K562 (cell line): Measurements from ENCODE around the gene ZBTB46. TPM values are rescaled to one million over a fixed set of nuclear protein-coding genes. Genes with fewer than 3 reads are reported as not detected.

Experiments
- CBX1 ChIP-seq: sonication (generic); IDR thresholded peaks from 2 replicates; pipeline ENCODE4 v1.6.1; 2016; ENCODE audit warnings: antibody characterized with exemption, low read depth, mild to moderate bottlenecking
- CTCFL ChIP-seq: IDR thresholded peaks from 2 replicates; pipeline ENCODE4 v1.6.1; 2011; ENCODE audit warnings: borderline replicate concordance, low read depth, mild to moderate bottlenecking, moderate library complexity, low read length; ENCODE audit not compliant: insufficient read depth, poor library complexity, severe bottlenecking
- EGR1 ChIP-seq: fragments of 450-650 bp; conservative IDR thresholded peaks from 2 replicates; pipeline ENCODE4 v1.6.1; 2017; ENCODE audit warnings: mild to moderate bottlenecking
- GMEB1 ChIP-seq: fragments of 250-450 bp; sonication (Bioruptor Pico); IDR thresholded peaks from 2 replicates; pipeline ENCODE4 v1.4.0; 2020; ENCODE audit warnings: mild to moderate bottlenecking
- MCM2 ChIP-seq: fragments of 450-650 bp; IDR thresholded peaks from 2 replicates; pipeline ENCODE4 v1.6.1; 2017; ENCODE audit warnings: low read depth, mild to moderate bottlenecking
- MEIS2 ChIP-seq: fragments of 450-650 bp; IDR thresholded peaks from 2 replicates; pipeline ENCODE4 v1.6.1; 2014; ENCODE audit warnings: mild to moderate bottlenecking; ENCODE audit not compliant: partially characterized antibody
- MYBL2 ChIP-seq, 2 experiments: fragments of 450-650 bp in 1 of 2; sonication (generic) in 1 of 2; formaldehyde crosslinking in 1 of 2; IDR thresholded peaks; 2 replicates each; pipeline versions ENCODE4 v1.6.1 to v1.8.1; 2017 to 2022; ENCODE audit warnings: borderline replicate concordance in 1 of 2, inconsistent platforms in 1 of 2, low read depth in 1 of 2, mild to moderate bottlenecking in 1 of 2, missing genetic modification reagents in 1 of 2, moderate library complexity in 1 of 2
- NFRKB ChIP-seq: fragments of 450-650 bp; IDR thresholded peaks from 2 replicates; pipeline ENCODE4 v1.6.1; 2016; ENCODE audit warnings: low read depth
- PHB2 ChIP-seq: fragments of 450-650 bp; IDR thresholded peaks from 2 replicates; pipeline ENCODE4 v1.6.1; 2017; ENCODE audit warnings: low read depth
- POLR2G ChIP-seq: fragments of 200-400 bp; formaldehyde crosslinking; IDR thresholded peaks from 2 replicates; pipeline ENCODE4 v1.6.1; 2017; ENCODE audit warnings: low read depth, mild to moderate bottlenecking, antibody characterized with exemption, low read length, moderate library complexity
- RBFOX2 ChIP-seq: fragments of 200-400 bp; formaldehyde crosslinking; IDR thresholded peaks from 2 replicates; pipeline ENCODE4 v1.6.1; 2017; ENCODE audit warnings: low read depth, mild to moderate bottlenecking, low read length, moderate library complexity
- RFX7 ChIP-seq: fragments of 250-450 bp; sonication (Bioruptor Pico); IDR thresholded peaks from 2 replicates; pipeline ENCODE4 v1.5.1; 2021; ENCODE audit warnings: mild to moderate bottlenecking
- TCF7L2 ChIP-seq: fragments of 150-350 bp; IDR thresholded peaks from 2 replicates; pipeline ENCODE4 v1.6.1; 2016; ENCODE audit warnings: low read depth, mild to moderate bottlenecking, low read length, moderate library complexity
- TRIM25 ChIP-seq: fragments of 450-650 bp; IDR thresholded peaks from 2 replicates; pipeline ENCODE4 v1.7.0; 2016; ENCODE audit warnings: borderline replicate concordance
- ZBTB12 ChIP-seq: fragments of 250-450 bp; sonication (Bioruptor Pico); IDR thresholded peaks from 2 replicates; pipeline ENCODE4 v1.4.0; 2020
- ZNF395 ChIP-seq: fragments of 200-800 bp; sonication (Bioruptor generic); IDR thresholded peaks from 2 replicates; pipeline ENCODE4 v1.6.1; 2017; ENCODE audit warnings: missing genetic modification characterization, missing compliant biosample characterization
- ZNF507 ChIP-seq: conservative IDR thresholded peaks from 2 replicates; pipeline ENCODE4 v1.6.1; 2017; ENCODE audit warnings: missing genetic modification characterization, missing compliant biosample characterization
- polyA plus RNA-seq, 8 experiments: library from polyadenylated mRNA; depleted of rRNA in 4 of 8; stranded (reverse) in 5 of 8; unstranded in 3 of 8; fragments of >200 nt; fragmentation: Nextera tagmentation in 2 of 8; fragmentation: Illumina TruSeq in 1 of 8; extraction: Ambion mirVana in 2 of 8; extraction: Trizol in 1 of 8; gene quantifications; 2 replicates each; pipeline versions ENCODE4 v1.2.1 to v1.2.3, GENCODE V29; 2011 to 2014; ENCODE audit warnings: inconsistent platforms in 1 of 8, missing spikeins in 1 of 8
- total RNA-seq, 7 experiments: library from RNA; depleted of rRNA in 6 of 7; stranded (reverse); fragments of >200 nt in 6 of 7; fragmentation: Illumina TruSeq in 2 of 7; extraction: Trizol in 2 of 7; gene quantifications; 2 replicates each; pipeline versions ENCODE4 v1.2.1 to v1.2.3, GENCODE V29; 2011 to 2021; ENCODE audit warnings: low replicate concordance in 1 of 7

ZBTB46 gene
- total and polyA plus RNA-seq, 9 of the 15 experiments (the other 6 are each of a cell fraction or from before 2014, with no cell fraction given): 0.29 to 4.1 (median 1.1) TPM

GRCh38 chr20:63848003-63848911, 17.2 kb upstream of the ZBTB46 start (continued):
- TF ChIP-seq CBX1 (no peak), MEIS2 (peak; percentile 55), RBFOX2 (peak; percentile 56), PHB2 (no peak), ZBTB12 (CRISPR knock-in tag) (no peak), MYBL2 (IDR thresholded peaks at IDR 0.05; ENCODE audit: low read depth) (no peak), MYBL2 (CRISPR knock-in tag; IDR thresholded peaks at IDR 0.05; ENCODE audit: borderline replicate concordance) (no peak), MCM2 (no peak), TCF7L2 (no peak), EGR1 (peak; percentile 95), TRIM25 (no peak), ZNF395 (CRISPR knock-in tag) (peak; percentile 60; the same call in 1 of the 2 replicates), CTCFL (no peak), POLR2G (no peak; the same call in 1 of the 2 replicates), GMEB1 (CRISPR knock-in tag) (0 out of 2 replicates have a peak, but pooled peaks have one; percentile 32), RFX7 (CRISPR knock-in tag) (no peak), ZNF507 (tag) (no peak), NFRKB (0 out of 2 replicates have a peak, but pooled peaks have one; percentile 28)
